WI38 (cell line): Measurements from ENCODE around the gene PCDHA9.
"Not testable (repeated sequence)": the region's sequence is repeated elsewhere in the genome, so short reads cannot be mapped to it uniquely, and the experiment has no call there.

Source experiments
- H3K4me3 ChIP-seq: 2 replicates; pipeline ENCODE4 v1.5.1; 2011; ENCODE audit warnings: low read depth, mild to moderate bottlenecking, control low read depth, low read length
- TF ChIP-seq, protein P1 (sequence below): IDR thresholded peaks from 2 replicates; pipeline ENCODE4 v1.5.1; 2012; ENCODE audit warnings: low read depth, mild to moderate bottlenecking, control low read depth, low read length

The PCDHA9 gene

DNA sequence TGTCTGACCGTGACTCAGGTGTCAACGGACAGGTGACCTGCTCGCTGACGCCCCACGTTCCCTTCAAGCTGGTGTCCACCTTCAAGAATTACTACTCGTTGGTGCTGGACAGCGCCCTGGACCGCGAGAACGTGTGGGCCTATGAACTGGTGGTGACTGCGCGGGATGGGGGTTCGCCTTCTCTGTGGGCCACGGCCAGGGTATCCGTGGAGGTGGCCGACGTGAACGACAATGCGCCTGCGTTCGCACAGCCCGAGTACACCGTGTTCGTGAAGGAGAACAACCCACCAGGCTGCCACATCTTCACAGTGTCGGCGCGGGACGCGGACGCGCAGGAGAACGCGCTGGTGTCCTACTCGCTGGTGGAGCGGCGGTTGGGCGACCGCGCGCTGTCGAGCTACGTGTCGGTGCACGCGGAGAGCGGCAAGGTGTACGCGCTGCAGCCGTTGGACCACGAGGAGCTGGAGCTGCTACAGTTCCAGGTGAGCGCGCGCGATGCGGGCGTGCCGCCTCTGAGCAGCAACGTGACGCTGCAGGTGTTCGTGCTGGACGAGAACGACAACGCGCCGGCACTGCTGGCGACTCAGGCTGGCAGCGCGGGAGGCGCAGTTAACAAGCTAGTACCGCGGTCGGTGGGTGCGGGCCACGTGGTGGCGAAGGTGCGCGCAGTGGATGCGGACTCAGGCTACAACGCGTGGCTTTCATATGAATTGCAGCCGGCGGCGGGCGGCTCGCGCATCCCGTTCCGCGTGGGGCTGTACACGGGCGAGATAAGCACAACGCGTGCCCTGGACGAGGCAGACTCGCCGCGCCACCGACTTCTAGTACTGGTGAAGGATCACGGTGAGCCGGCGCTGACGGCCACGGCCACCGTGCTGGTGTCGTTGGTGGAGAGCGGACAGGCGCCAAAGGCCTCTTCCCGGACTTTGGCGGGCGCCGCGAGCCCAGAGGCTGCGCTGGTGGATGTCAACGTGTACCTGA is 22.3 kb downstream of the PCDHA9 start:
- H3K4me3 ChIP-seq: no peak overlapping the region
- TF ChIP-seq, protein P1, sequence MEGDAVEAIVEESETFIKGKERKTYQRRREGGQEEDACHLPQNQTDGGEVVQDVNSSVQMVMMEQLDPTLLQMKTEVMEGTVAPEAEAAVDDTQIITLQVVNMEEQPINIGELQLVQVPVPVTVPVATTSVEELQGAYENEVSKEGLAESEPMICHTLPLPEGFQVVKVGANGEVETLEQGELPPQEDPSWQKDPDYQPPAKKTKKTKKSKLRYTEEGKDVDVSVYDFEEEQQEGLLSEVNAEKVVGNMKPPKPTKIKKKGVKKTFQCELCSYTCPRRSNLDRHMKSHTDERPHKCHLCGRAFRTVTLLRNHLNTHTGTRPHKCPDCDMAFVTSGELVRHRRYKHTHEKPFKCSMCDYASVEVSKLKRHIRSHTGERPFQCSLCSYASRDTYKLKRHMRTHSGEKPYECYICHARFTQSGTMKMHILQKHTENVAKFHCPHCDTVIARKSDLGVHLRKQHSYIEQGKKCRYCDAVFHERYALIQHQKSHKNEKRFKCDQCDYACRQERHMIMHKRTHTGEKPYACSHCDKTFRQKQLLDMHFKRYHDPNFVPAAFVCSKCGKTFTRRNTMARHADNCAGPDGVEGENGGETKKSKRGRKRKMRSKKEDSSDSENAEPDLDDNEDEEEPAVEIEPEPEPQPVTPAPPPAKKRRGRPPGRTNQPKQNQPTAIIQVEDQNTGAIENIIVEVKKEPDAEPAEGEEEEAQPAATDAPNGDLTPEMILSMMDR: no peak

DNA sequence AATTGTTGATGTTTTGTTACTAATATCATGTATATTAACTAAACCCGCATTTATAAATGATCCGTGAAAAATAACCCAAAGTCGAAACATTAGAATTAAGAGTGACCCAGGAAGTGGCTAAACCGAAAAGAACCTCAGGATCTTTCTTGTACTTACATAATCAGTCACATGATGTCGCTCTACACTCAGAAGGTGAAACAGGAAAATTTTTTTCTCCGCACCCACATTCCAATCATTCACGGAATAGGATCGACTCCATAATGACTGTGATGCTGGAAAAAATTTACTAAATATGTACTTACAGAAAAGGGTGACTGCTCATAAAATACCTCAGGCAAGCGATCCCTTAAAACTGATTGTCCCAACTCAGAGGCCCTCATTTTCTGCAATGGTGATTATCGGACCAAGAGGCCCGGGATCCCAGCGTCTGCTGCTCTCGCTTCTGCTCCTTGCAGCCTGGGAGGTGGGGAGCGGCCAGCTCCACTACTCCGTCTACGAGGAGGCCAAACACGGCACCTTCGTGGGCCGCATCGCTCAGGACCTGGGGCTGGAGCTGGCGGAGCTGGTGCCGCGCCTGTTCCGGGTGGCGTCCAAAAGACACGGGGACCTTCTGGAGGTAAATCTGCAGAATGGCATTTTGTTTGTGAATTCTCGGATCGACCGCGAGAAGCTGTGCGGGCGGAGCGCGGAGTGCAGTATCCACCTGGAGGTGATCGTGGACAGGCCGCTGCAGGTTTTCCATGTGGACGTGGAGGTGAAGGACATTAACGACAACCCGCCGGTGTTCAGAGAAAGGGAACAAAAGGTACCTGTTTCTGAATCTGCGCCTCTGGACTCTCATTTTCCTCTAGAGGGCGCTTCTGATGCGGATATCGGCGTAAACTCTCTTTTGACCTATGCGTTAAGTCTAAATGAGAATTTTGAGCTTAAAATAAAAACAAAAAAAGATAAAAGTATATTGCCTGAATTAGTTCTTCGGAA is 27.2 kb downstream of the PCDHA9 start, which contains the start of gene PCDHA12:
Gene PCDHA12 (plus strand): TSS at position 224 of the 981 bp plus-strand sequence. CDS start 165 bp downstream, at position 389.
- no peak within 1 kb of the TSS for H3K4me3 ChIP-seq
- TF ChIP-seq, protein P1: no peak

DNA sequence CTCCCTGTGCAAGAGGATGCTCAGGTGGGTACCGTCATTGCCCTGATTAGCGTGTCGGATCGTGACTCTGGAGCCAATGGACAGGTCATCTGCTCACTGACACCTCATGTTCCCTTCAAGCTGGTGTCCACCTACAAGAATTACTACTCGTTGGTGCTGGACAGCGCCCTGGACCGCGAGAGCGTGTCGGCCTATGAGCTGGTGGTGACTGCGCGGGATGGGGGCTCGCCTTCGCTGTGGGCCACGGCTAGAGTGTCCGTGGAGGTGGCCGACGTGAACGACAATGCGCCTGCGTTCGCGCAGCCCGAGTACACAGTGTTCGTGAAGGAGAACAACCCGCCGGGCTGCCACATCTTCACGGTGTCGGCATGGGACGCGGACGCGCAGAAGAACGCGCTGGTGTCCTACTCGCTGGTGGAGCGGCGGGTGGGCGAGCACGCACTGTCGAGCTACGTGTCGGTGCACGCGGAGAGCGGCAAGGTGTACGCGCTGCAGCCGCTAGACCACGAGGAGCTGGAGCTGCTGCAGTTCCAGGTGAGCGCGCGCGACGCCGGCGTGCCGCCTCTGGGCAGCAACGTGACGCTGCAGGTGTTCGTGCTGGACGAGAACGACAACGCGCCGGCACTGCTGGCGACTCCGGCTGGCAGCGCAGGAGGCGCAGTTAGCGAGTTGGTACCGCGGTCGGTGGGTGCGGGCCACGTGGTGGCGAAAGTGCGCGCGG is 28.5 kb downstream of the PCDHA9 start:
- H3K4me3 ChIP-seq: not testable (repeated sequence)

DNA sequence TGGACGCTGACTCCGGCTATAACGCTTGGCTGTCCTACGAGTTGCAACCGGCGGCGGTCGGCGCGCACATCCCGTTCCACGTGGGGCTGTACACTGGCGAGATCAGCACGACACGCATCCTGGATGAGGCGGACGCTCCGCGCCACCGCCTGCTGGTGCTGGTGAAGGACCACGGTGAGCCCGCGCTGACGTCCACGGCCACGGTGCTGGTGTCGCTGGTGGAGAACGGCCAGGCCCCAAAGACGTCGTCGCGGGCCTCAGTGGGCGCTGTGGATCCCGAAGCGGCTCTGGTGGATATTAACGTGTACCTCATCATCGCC is 29.0 kb downstream of the PCDHA9 start:
- H3K4me3 ChIP-seq: no peak overlapping the region
- TF ChIP-seq, protein P1: no peak

DNA sequence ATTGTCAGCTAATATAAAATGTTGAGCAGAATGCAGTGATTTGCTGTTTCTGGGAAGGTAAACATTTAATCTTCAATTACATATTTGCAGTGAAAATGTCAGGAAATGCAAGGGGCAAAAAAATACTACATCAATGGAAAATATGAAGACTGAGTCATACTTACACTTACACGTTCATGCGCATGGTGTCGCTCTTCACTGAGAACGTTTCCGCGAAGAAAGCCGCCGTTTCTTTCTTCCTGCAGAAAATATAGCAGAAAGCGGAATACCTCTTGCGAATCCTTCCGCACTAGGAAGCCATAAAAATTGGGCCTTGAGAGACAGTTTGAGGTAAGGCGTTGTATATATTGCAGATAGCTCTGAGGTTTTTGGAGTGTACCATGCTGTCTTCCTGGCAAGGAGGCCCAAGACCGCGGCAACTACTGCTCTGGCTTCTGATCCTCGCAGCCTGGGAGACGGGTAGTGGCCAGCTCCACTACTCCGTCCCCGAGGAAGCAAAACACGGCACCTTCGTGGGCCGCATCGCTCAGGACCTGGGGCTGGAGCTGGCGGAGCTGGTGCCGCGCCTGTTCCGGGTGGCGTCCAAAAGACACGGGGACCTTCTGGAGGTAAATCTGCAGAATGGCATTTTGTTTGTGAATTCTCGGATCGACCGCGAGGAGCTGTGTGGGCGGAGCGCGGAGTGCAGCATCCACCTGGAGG is 33.9 kb downstream of the PCDHA9 start, which contains the start of gene PCDHA13:
Gene PCDHA13 (plus strand): TSS at position 236 of the 702 bp plus-strand sequence. CDS start 145 bp downstream, at position 381.
- H3K4me3 ChIP-seq: no peak within 1 kb of the TSS
- TF ChIP-seq, protein P1: no peak

DNA sequence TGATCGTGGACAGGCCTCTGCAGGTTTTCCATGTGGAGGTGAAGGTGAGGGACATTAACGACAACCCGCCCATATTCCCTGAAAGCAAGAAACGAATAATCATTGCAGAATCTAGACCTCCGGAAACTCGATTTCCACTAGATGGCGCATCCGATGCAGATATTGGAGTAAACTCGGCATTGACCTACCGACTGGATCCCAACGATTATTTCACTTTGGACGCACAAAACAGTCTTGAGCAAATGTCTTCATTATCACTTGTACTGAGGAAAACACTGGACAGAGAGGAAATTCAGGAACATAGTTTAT is 34.4 kb downstream of the PCDHA9 start:
- TF ChIP-seq, protein P1: no peak
- no peak overlapping the region for H3K4me3 ChIP-seq
